H1 (cell line): Measurements from ENCODE around the gene TTC3. TPM values are rescaled to one million over a fixed set of nuclear protein-coding genes. Genes with fewer than 3 reads are reported as not detected.

Experiments
- BACH1 ChIP-seq: IDR thresholded peaks from 2 replicates; pipeline ENCODE4 v1.6.1; 2012; ENCODE audit warnings: low read length, improper control_type of control experiment
- HDAC6 ChIP-seq: IDR thresholded peaks from one replicate; pipeline ENCODE4 v1.7.1; 2012; ENCODE audit warnings: low read depth, mild to moderate bottlenecking, inconsistent platforms, low read length, moderate library complexity
- MAFK ChIP-seq: IDR thresholded peaks from 2 replicates; pipeline ENCODE4 v1.6.1; 2012; ENCODE audit warnings: low read depth, mild to moderate bottlenecking, improper control_type of control experiment, low read length
- RNF2 ChIP-seq: fragments of 200-900, 300-1000 bp; sonication (generic); IDR thresholded peaks from 2 replicates; pipeline ENCODE4 v1.7.1; 2016; ENCODE audit warnings: borderline replicate concordance, low read depth, mild to moderate bottlenecking, antibody characterized with exemption, low read length; ENCODE audit not compliant: poor library complexity, severe bottlenecking; ENCODE audit errors: missing control alignments
- SP2 ChIP-seq: IDR thresholded peaks from 2 replicates; pipeline ENCODE4 v1.6.1; 2012; ENCODE audit warnings: mild to moderate bottlenecking, low read length, inconsistent platforms
- polyA plus RNA-seq, 7 experiments: library from polyadenylated mRNA; depleted of rRNA in 3 of 7; stranded (reverse) in 5 of 7; unstranded in 2 of 7; fragments of >200 nt in 5 of 7; fragments of 200-250 nt in 2 of 7; gene quantifications; 1 replicate in 5 of 7; 2 replicates in 1 of 7; 4 replicates in 1 of 7; pipeline versions ENCODE4 v1.2.1 to v1.2.3, GENCODE V29; 2011 to 2013; ENCODE audit warnings: missing spikeins in 2 of 7, mixed read lengths in 2 of 7
- total RNA-seq: library from RNA; stranded (reverse); fragmentation: NEBNext Ultra II Directional; extraction: Animal tissue kit (Norgen Biotek cat#: 25700); gene quantifications from 2 replicates; pipeline ENCODE4 v1.2.1, GENCODE V29; 2021

Gene TTC3
- total and polyA plus RNA-seq, 2 of the 8 experiments (the other 6 are each of a cell fraction or from before 2014, with no cell fraction given), result 11.0 to 36.2 TPM

DNA sequence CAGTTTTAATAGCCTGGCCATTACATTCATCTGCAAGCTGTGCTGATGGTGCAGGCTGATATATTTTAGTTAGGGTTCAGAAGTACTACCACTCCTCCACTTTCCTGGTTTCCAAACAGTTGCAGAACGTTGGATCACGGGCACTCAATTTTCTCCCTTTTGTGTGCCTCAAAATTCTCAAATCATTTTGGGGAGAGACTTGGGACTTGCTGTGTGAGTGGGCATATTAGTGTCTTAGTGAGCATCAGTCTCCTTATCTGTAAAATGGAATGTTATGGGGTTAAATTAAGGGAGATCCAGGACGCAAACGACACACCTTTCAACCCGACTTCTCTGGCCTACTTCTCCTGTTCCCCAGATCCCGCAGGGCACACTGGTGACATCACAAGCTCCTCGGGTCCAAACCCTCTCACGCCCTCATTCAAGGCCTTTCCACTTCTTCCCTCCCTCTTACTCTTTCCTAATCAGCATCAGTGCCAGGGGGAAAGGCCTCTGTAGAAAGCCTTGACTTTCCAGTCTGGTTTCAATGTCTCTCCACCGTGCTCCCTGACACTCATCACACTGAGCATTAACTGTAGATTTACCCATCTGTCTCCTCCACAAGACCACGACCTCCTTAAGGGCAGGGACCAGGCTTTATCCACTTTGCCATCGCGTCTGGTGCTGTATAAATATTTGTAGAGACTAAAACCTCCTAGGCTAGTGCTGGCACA, 1.3 kb upstream of the TTC3 start (continued):
- TF ChIP-seq SP2 (no peak), HDAC6 (no peak), RNF2 (no peak), MAFK (no peak), BACH1 (no peak)
